ENCODE measurements around the gene STK32C.
"Not testable (repeated sequence)": the region's sequence is repeated elsewhere in the genome, so short reads cannot be mapped to it uniquely, and the experiment has no call there.

STK32C gene

GRCh38 chr10:132337854-132338253 is 30.1 kb upstream of the STK32C start:
- DNase-seq: not testable (repeated sequence)

- peak in 1 of 5 experiments; percentile 46 for DNase-seq
These were observed 29.2 kb upstream of the STK32C start for GRCh38 chr10:132336919-132337407.

- no peak for DNase-seq
These were observed 28.5 kb upstream of the STK32C start for GRCh38 chr10:132336064-132336746.

- no peak for DNase-seq
These were observed 27.7 kb upstream of the STK32C start for GRCh38 chr10:132335189-132336063.

GRCh38 chr10:132334631-132335188 is 27.0 kb upstream of the STK32C start:
- no peak for DNase-seq

- DNase-seq: no peak
These were observed 25.6 kb upstream of the STK32C start for GRCh38 chr10:132333386-132333785.

GRCh38 chr10:132332433-132332754 is 24.6 kb upstream of the STK32C start:
- DNase-seq: no peak

GRCh38 chr10:132331601-132332432 is 24.1 kb upstream of the STK32C start, which contains the start of gene LRRC27:
Gene LRRC27 (plus strand): TSS chr10:132332193. CDS start chr10:132333525, 1,332 bp downstream.
- peak; percentile 96 to 100 (median 100) for DNase-seq

GRCh38 chr10:132330486-132330833 is 22.7 kb upstream of the STK32C start:
- no peak for DNase-seq

- peak in 1 of 5 experiments; percentile 61 for DNase-seq
These were observed 22.1 kb upstream of the STK32C start for GRCh38 chr10:132329565-132330485.

GRCh38 chr10:132328738-132329137 is 21.0 kb upstream of the STK32C start:
- no peak for DNase-seq

- DNase-seq: no peak
These were observed 20.4 kb upstream of the STK32C start for GRCh38 chr10:132328106-132328505.

- peak in 1 of 5 experiments; percentile 45 for DNase-seq
These were observed 19.2 kb upstream of the STK32C start for GRCh38 chr10:132326925-132327324.

GRCh38 chr10:132326344-132326889 is 18.7 kb upstream of the STK32C start:
- no peak for DNase-seq

GRCh38 chr10:132324186-132324585 is 16.4 kb upstream of the STK32C start:
- no peak for DNase-seq

- DNase-seq: no peak
These were observed 14.9 kb upstream of the STK32C start for GRCh38 chr10:132322586-132323048.

GRCh38 chr10:132321726-132322125 is 14.0 kb upstream of the STK32C start:
- no peak for DNase-seq

- no peak for DNase-seq
These were observed 13.1 kb upstream of the STK32C start for GRCh38 chr10:132320654-132321469.

- DNase-seq: peak in 1 of 5 experiments; percentile 89
These were observed 12.3 kb upstream of the STK32C start for GRCh38 chr10:132319853-132320653.
